GM23338 (cell line): ENCODE measurements around the gene ACSS3. TPM values are rescaled to one million over a fixed set of nuclear protein-coding genes. Genes with fewer than 3 reads are reported as not detected.

Experiments used
- ATAC-seq: fragments of 200-7000 bp; cut with Tn5 transposase; 3 replicates; pipeline ENCODE4 v1.9.1; 2020
- DNase-seq: peaks from one replicate; pipeline ENCODE4 v3.0.0-alpha.2; 2015; ENCODE audit warnings: low spot score
- H2AFZ ChIP-seq: fragments of 200-600 bp; sonication (generic); 2 replicates; pipeline ENCODE4 v1.8.0; 2016; ENCODE audit warnings: antibody characterized with exemption, mild to moderate bottlenecking, moderate library complexity
- H3F3A ChIP-seq: fragments of 200-600 bp; sonication (generic); replicated peaks from 2 replicates; pipeline ENCODE4 v1.8.0; 2017; ENCODE audit warnings: antibody characterized with exemption, mixed run types, low read depth
- H3K27ac ChIP-seq: fragments of 200-600 bp; sonication (generic); 2 replicates; pipeline ENCODE4 v1.6.1; 2016; ENCODE audit warnings: low read depth
- H3K27me3 ChIP-seq: fragments of 200-600 bp; sonication (generic); 2 replicates; pipeline ENCODE4 v1.8.0; 2016; ENCODE audit warnings: mild to moderate bottlenecking, mixed run types, moderate library complexity; ENCODE audit not compliant: insufficient read depth
- H3K36me3 ChIP-seq: fragments of 200-600 bp; sonication (generic); 2 replicates; pipeline ENCODE4 v1.8.0; 2016; ENCODE audit warnings: mild to moderate bottlenecking; ENCODE audit not compliant: insufficient read depth
- H3K4me1 ChIP-seq: fragments of 200-600 bp; sonication (generic); 2 replicates; pipeline ENCODE4 v1.8.0; 2016; ENCODE audit warnings: mild to moderate bottlenecking, moderate library complexity; ENCODE audit not compliant: insufficient read depth
- H3K4me2 ChIP-seq: fragments of 200-600 bp; sonication (generic); 2 replicates; pipeline ENCODE4 v1.7.1; 2017; ENCODE audit warnings: mixed run types
- H3K4me3 ChIP-seq: fragments of 200-600 bp; sonication (generic); 2 replicates; pipeline ENCODE4 v1.6.1; 2016; ENCODE audit warnings: mixed run types
- H3K79me2 ChIP-seq: fragments of 200-600 bp; sonication (generic); replicated peaks from 2 replicates; pipeline ENCODE4 v1.8.0; 2017; ENCODE audit warnings: mild to moderate bottlenecking; ENCODE audit not compliant: insufficient read depth
- H3K9me2 ChIP-seq: fragments of 200-600 bp; sonication (generic); 2 replicates; pipeline ENCODE4 v1.8.0; 2017; ENCODE audit not compliant: insufficient read depth
- H4K20me1 ChIP-seq: fragments of 200-600 bp; sonication (generic); replicated peaks from 2 replicates; pipeline ENCODE4 v1.8.0; 2017; ENCODE audit warnings: mild to moderate bottlenecking; ENCODE audit not compliant: insufficient read depth
- H3K27ac Mint-ChIP-seq: 2 replicates; pipeline ENCODE4 v1.8.0; 2020; ENCODE audit warnings: inconsistent platforms, mild to moderate bottlenecking, moderate library complexity, mixed read lengths
- H3K27me3 Mint-ChIP-seq: 3 replicates; pipeline ENCODE4 v1.8.0; 2022; ENCODE audit warnings: low read depth, mild to moderate bottlenecking, moderate library complexity, mixed read lengths, inconsistent platforms; ENCODE audit not compliant: insufficient read depth, poor library complexity
- H3K36me3 Mint-ChIP-seq: 3 replicates; pipeline ENCODE4 v1.8.0; 2021; ENCODE audit warnings: low read depth, mild to moderate bottlenecking, inconsistent platforms, moderate library complexity, mixed read lengths
- H3K4me1 Mint-ChIP-seq: 3 replicates; pipeline ENCODE4 v1.8.0; 2020; ENCODE audit warnings: mild to moderate bottlenecking, inconsistent platforms, mixed read lengths
- H3K4me3 Mint-ChIP-seq: 3 replicates; pipeline ENCODE4 v1.8.0; 2021; ENCODE audit warnings: moderate library complexity, mild to moderate bottlenecking, inconsistent platforms, mixed read lengths
- H3K9me3 Mint-ChIP-seq: 3 replicates; pipeline ENCODE4 v1.8.0; 2020; ENCODE audit warnings: moderate library complexity, mild to moderate bottlenecking, inconsistent platforms, mixed read lengths
- CREB1 ChIP-seq: fragments of 250-450 bp; sonication (Bioruptor Pico); IDR thresholded peaks from 2 replicates; pipeline ENCODE4 v1.5.0; 2020; ENCODE audit warnings: low read depth, mild to moderate bottlenecking, moderate library complexity
- CTCF ChIP-seq, 2 experiments: fragments of 200-600 bp in 1 of 2; sonication (generic) in 1 of 2; conservative IDR thresholded peaks; 2 replicates each; pipeline versions ENCODE4 v1.5.1 to v1.6.1; 2016 to 2017; ENCODE audit warnings: antibody characterized with exemption in 2 of 2, low read depth in 2 of 2, mild to moderate bottlenecking in 2 of 2, moderate library complexity in 1 of 2
- ETS1 ChIP-seq: IDR thresholded peaks from 2 replicates; pipeline ENCODE4 v1.6.1; 2016; ENCODE audit warnings: antibody characterized with exemption
- EZH2 ChIP-seq: fragments of 200-600 bp; sonication (generic); IDR thresholded peaks from one replicate; pipeline ENCODE4 v1.8.0; 2017; ENCODE audit warnings: antibody characterized with exemption, mild to moderate bottlenecking, low read depth; ENCODE audit not compliant: unreplicated experiment
- EZH2phosphoT487 ChIP-seq: fragments of 200-600 bp; sonication (generic); IDR thresholded peaks from one replicate; pipeline ENCODE4 v1.8.1; 2018; ENCODE audit warnings: antibody characterized with exemption; ENCODE audit not compliant: unreplicated experiment
- JUNB ChIP-seq: IDR thresholded peaks from one replicate; pipeline ENCODE4 v1.6.1; 2016; ENCODE audit warnings: antibody characterized with exemption; ENCODE audit not compliant: unreplicated experiment
- NANOG ChIP-seq: IDR thresholded peaks from 2 replicates; pipeline ENCODE4 v1.6.1; 2016; ENCODE audit warnings: antibody characterized with exemption, borderline replicate concordance
- POLR2AphosphoS5 ChIP-seq: IDR thresholded peaks from 2 replicates; pipeline ENCODE4 v1.6.1; 2016; ENCODE audit warnings: antibody characterized with exemption, low read depth
- REST ChIP-seq: IDR thresholded peaks from one replicate; pipeline ENCODE4 v1.6.1; 2018; ENCODE audit warnings: antibody characterized with exemption; ENCODE audit not compliant: unreplicated experiment
- STAT1 ChIP-seq: IDR thresholded peaks from one replicate; pipeline ENCODE4 v1.6.1; 2016; ENCODE audit warnings: antibody characterized with exemption; ENCODE audit not compliant: unreplicated experiment
- ZNF114 ChIP-seq: fragments of 250-450 bp; sonication (Bioruptor Pico); IDR thresholded peaks from 2 replicates; pipeline ENCODE4 v1.5.0; 2020; ENCODE audit warnings: mild to moderate bottlenecking, moderate library complexity
- ZNF331 ChIP-seq: fragments of 250-450 bp; sonication (Bioruptor Pico); IDR thresholded peaks from 2 replicates; pipeline ENCODE4 v1.5.0; 2020; ENCODE audit warnings: low read depth, mild to moderate bottlenecking, moderate library complexity
- polyA plus RNA-seq: library from polyadenylated mRNA; unstranded; fragments of >200 nt; fragmentation: Nextera tagmentation; extraction: Ambion mirVana; gene quantifications from 2 replicates; pipeline ENCODE4 v1.2.1, GENCODE V29; 2016
- total RNA-seq: library from RNA; depleted of rRNA; stranded (reverse); fragments of >200 nt; shearing (Covaris generic); gene quantifications from 2 replicates; pipeline ENCODE4 v1.2.3, GENCODE V29; 2014

The ACSS3 gene
- total and polyA plus RNA-seq, 2 experiments from 2014 or later: 7.4 to 28.9 TPM

GRCh38 chr12:81174664-81175063, 96.8 kb downstream of the ACSS3 start:
- H3K4me1 Mint-ChIP-seq: no peaks in the 10 kb centered on the region
- peaks cover 16% of the 10 kb centered on the region; the same call in 2 of the 3 replicates for H3K9me3 Mint-ChIP-seq
- H3K79me2 ChIP-seq: no peaks in the 10 kb centered on the region
- no peak overlapping the region for H3K27ac Mint-ChIP-seq
- peaks cover 27% of the 10 kb centered on the region for H3K36me3 Mint-ChIP-seq
- H3K4me3 Mint-ChIP-seq: no peak overlapping the region
- H3K36me3 ChIP-seq: no peaks in the 10 kb centered on the region; the same call in 1 of the 2 replicates
- no peak overlapping the region for H3K4me2 ChIP-seq
- H3K27me3 ChIP-seq: no peaks in the 10 kb centered on the region
- no peak overlapping the region for H3K4me3 ChIP-seq
- H3K9me2 ChIP-seq: no peaks in the 10 kb centered on the region
- H4K20me1 ChIP-seq: no peaks in the 10 kb centered on the region
- H3K27ac ChIP-seq: no peak overlapping the region
- DNase-seq (peak; percentile 12), ATAC-seq (no peak)
- H3F3A ChIP-seq: no peaks in the 10 kb centered on the region
- no peak for TF ChIP-seq EZH2
- peaks cover 1% of the 10 kb centered on the region for H3K27me3 Mint-ChIP-seq
- H3K4me1 ChIP-seq: no peaks in the 10 kb centered on the region
- H2AFZ ChIP-seq: no peak overlapping the region

- Histone ChIP-seq H3F3A (no peaks in the 10 kb centered on the region), H3K4me3 (no peak overlapping the region), H4K20me1 (no peaks in the 10 kb centered on the region), H3K4me2 (no peak overlapping the region), H3K36me3 (no peaks in the 10 kb centered on the region; the same call in 1 of the 2 replicates), H3K27ac (no peak overlapping the region), H3K27me3 (no peaks in the 10 kb centered on the region), H3K79me2 (no peaks in the 10 kb centered on the region), H3K9me2 (no peaks in the 10 kb centered on the region), H3K4me1 (no peaks in the 10 kb centered on the region), H2AFZ (no peak overlapping the region)
- H3K9me3 Mint-ChIP-seq: peaks cover 16% of the 10 kb centered on the region; the same call in 2 of the 3 replicates
- H3K27ac Mint-ChIP-seq: no peak overlapping the region
- TF ChIP-seq ETS1 (no peak), NANOG (no peak), JUNB (no peak)
- H3K27me3 Mint-ChIP-seq: peaks cover 3% of the 10 kb centered on the region
- peaks cover 27% of the 10 kb centered on the region for H3K36me3 Mint-ChIP-seq
- no peak overlapping the region for H3K4me3 Mint-ChIP-seq
- H3K4me1 Mint-ChIP-seq: no peaks in the 10 kb centered on the region
- ATAC-seq (no peak), DNase-seq (no peak)
These were observed 98.9 kb downstream of the ACSS3 start for GRCh38 chr12:81176796-81177195.

DNA sequence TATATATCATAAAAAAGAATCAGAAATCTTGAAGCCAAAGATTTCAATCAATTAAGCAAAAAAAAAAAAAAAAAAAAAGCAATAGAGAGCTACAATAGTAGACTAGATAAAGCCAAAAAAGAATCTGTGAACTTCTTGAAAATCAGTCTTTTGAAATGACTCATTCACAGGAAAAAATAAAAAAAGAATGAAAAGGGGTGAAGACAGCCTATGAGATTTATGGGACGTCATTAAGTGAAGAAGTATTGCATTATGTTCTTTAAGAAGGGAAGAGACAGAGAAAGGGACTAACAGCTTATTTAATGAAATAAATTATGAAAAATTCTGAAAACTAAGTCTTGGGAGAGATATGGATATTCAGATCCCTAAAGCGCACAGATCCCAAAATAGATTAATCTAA, 103.8 kb downstream of the ACSS3 start:
- H4K20me1 ChIP-seq: no peaks in the 10 kb centered on the region
- ATAC-seq (no peak), DNase-seq (no peak)
- no peaks in the 10 kb centered on the region for H3K4me1 ChIP-seq
- H3K27ac ChIP-seq: no peak overlapping the region
- H3K36me3 ChIP-seq: no peaks in the 10 kb centered on the region; the same call in 1 of the 2 replicates
- H3K4me1 Mint-ChIP-seq: no peaks in the 10 kb centered on the region
- H3K9me2 ChIP-seq: no peaks in the 10 kb centered on the region
- H3K79me2 ChIP-seq: no peaks in the 10 kb centered on the region
- H3K27ac Mint-ChIP-seq: no peak overlapping the region
- no peak overlapping the region for H2AFZ ChIP-seq
- H3K36me3 Mint-ChIP-seq: peaks cover 7% of the 10 kb centered on the region
- no peak overlapping the region for H3K4me3 ChIP-seq
- H3K27me3 ChIP-seq: no peaks in the 10 kb centered on the region
- peaks cover 6% of the 10 kb centered on the region; the same call in 2 of the 3 replicates for H3K9me3 Mint-ChIP-seq
- no peak overlapping the region for H3K4me2 ChIP-seq
- peaks cover 2% of the 10 kb centered on the region for H3K27me3 Mint-ChIP-seq
- no peak overlapping the region for H3K4me3 Mint-ChIP-seq
- H3F3A ChIP-seq: no peaks in the 10 kb centered on the region
- TF ChIP-seq POLR2AphosphoS5 (no peak), EZH2phosphoT487 (no peak), CREB1 (no peak), ZNF114 (no peak), JUNB (no peak), EZH2 (no peak), ZNF331 (CRISPR knock-in tag) (no peak), NANOG (no peak), STAT1 (no peak), CTCF (conservative IDR thresholded peaks at IDR 0.05; ENCODE audit: low read depth in 2 of 2) (no peak), ETS1 (no peak), REST (no peak)
